ENCODE results near the gene TMEM259. TPM values are rescaled to one million over a fixed set of nuclear protein-coding genes. Genes with fewer than 3 reads are reported as not detected.

TMEM259 gene
- total and polyA plus RNA-seq, 2 experiments from 2014 or later, result 82.8 to 196 TPM

DNA sequence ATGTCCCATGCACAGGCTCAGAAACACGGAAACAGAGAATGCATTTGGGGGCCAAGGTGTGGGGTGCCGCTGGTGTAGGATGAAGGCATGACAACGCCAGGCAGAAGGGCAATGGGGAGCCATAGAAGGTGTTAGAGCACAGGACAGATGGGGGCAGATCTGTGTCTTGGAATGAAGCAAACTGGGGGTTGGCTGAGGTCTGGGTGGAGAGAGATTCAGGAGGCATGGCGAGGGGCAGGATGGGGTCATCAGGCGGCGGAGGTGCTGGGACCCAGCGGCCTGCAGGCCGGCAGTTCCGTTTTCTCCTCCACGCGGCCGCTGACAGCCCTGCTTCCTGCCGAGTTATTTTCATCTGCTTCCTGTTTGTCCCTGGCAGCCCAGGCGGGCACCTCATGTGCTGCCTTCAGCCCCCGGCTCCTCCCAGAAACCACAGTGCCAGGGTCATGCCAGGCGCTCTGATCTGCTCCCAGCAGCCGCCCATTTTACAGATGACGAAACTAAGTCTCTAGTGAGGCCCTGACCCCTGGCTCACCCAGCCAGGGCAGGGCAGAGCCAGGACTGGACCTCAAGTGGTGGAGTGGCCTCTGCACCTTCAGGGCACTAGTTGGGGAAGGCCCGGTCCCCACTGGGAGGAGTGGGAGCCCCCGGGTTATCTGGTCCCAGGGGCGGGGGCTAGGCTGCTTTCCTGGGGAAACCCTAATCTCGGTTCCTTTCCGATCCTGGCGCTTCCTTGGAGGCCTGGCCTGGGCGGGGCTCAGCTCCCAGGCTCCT, 48.3 kb upstream of the TMEM259 start:
- ATAC-seq (no peak), DNase-seq (ENCODE audit: low spot score) (no peak)
- Histone ChIP-seq H4K20me1 (replicated peaks; ENCODE audit: insufficient read depth) (0 out of 2 replicates have a peak, but pooled peaks cover 3% of the 10 kb centered on the region), H3F3A (replicated peaks; ENCODE audit: low read depth) (peaks cover 18% of the 10 kb centered on the region), H3K4me2 (no peak overlapping the region), H2AFZ (no peak overlapping the region), H3K4me3 (no peak overlapping the region), H3K4me1 (ENCODE audit: insufficient read depth) (peaks cover 8% of the 10 kb centered on the region; the same call in 1 of the 2 replicates), H3K79me2 (replicated peaks; ENCODE audit: insufficient read depth) (0 out of 2 replicates have a peak, but pooled peaks cover 4% of the 10 kb centered on the region), H3K27ac (ENCODE audit: low read depth) (no peak overlapping the region), H3K9me2 (ENCODE audit: insufficient read depth) (no peaks in the 10 kb centered on the region), H3K27me3 (ENCODE audit: insufficient read depth) (peaks cover 19% of the 10 kb centered on the region), H3K36me3 (ENCODE audit: insufficient read depth) (no peaks in the 10 kb centered on the region)
- Mint-ChIP-seq H3K4me3 (peak overlapping the region; percentile 42), H3K9me3 (peaks cover 3% of the 10 kb centered on the region; the same call in 2 of the 3 replicates), H3K4me1 (peaks cover 24% of the 10 kb centered on the region), H3K27me3 (ENCODE audit: insufficient read depth, low read depth, poor library complexity) (peaks cover 30% of the 10 kb centered on the region), H3K27ac (no peak overlapping the region), H3K36me3 (ENCODE audit: low read depth) (peaks cover 5% of the 10 kb centered on the region; the same call in 1 of the 3 replicates)
- TF ChIP-seq, protein P1, sequence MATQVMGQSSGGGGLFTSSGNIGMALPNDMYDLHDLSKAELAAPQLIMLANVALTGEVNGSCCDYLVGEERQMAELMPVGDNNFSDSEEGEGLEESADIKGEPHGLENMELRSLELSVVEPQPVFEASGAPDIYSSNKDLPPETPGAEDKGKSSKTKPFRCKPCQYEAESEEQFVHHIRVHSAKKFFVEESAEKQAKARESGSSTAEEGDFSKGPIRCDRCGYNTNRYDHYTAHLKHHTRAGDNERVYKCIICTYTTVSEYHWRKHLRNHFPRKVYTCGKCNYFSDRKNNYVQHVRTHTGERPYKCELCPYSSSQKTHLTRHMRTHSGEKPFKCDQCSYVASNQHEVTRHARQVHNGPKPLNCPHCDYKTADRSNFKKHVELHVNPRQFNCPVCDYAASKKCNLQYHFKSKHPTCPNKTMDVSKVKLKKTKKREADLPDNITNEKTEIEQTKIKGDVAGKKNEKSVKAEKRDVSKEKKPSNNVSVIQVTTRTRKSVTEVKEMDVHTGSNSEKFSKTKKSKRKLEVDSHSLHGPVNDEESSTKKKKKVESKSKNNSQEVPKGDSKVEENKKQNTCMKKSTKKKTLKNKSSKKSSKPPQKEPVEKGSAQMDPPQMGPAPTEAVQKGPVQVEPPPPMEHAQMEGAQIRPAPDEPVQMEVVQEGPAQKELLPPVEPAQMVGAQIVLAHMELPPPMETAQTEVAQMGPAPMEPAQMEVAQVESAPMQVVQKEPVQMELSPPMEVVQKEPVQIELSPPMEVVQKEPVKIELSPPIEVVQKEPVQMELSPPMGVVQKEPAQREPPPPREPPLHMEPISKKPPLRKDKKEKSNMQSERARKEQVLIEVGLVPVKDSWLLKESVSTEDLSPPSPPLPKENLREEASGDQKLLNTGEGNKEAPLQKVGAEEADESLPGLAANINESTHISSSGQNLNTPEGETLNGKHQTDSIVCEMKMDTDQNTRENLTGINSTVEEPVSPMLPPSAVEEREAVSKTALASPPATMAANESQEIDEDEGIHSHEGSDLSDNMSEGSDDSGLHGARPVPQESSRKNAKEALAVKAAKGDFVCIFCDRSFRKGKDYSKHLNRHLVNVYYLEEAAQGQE (IDR thresholded peaks at IDR 0.05; ENCODE audit: unreplicated experiment), result no peak
- TF ChIP-seq, protein P2, sequence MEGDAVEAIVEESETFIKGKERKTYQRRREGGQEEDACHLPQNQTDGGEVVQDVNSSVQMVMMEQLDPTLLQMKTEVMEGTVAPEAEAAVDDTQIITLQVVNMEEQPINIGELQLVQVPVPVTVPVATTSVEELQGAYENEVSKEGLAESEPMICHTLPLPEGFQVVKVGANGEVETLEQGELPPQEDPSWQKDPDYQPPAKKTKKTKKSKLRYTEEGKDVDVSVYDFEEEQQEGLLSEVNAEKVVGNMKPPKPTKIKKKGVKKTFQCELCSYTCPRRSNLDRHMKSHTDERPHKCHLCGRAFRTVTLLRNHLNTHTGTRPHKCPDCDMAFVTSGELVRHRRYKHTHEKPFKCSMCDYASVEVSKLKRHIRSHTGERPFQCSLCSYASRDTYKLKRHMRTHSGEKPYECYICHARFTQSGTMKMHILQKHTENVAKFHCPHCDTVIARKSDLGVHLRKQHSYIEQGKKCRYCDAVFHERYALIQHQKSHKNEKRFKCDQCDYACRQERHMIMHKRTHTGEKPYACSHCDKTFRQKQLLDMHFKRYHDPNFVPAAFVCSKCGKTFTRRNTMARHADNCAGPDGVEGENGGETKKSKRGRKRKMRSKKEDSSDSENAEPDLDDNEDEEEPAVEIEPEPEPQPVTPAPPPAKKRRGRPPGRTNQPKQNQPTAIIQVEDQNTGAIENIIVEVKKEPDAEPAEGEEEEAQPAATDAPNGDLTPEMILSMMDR (conservative IDR thresholded peaks at IDR 0.05; ENCODE audit: low read depth in 2 of 2), result no peak
- TF ChIP-seq EZH2 (IDR thresholded peaks at IDR 0.05; ENCODE audit: low read depth, unreplicated experiment) (no peak), STAT1 (IDR thresholded peaks at IDR 0.05; ENCODE audit: unreplicated experiment) (no peak), CREB1 (CRISPR knock-in tag; IDR thresholded peaks at IDR 0.05; ENCODE audit: low read depth) (no peak), EZH2phosphoT487 (IDR thresholded peaks at IDR 0.05; ENCODE audit: unreplicated experiment) (no peak), JUNB (IDR thresholded peaks at IDR 0.05; ENCODE audit: unreplicated experiment) (no peak), POLR2AphosphoS5 (IDR thresholded peaks at IDR 0.05; ENCODE audit: low read depth) (no peak), NANOG (IDR thresholded peaks at IDR 0.05; ENCODE audit: borderline replicate concordance) (no peak), ZNF114 (CRISPR knock-in tag; IDR thresholded peaks at IDR 0.05) (no peak), ZNF331 (CRISPR knock-in tag; IDR thresholded peaks at IDR 0.05; ENCODE audit: low read depth) (no peak)
- TF ChIP-seq, protein P3, sequence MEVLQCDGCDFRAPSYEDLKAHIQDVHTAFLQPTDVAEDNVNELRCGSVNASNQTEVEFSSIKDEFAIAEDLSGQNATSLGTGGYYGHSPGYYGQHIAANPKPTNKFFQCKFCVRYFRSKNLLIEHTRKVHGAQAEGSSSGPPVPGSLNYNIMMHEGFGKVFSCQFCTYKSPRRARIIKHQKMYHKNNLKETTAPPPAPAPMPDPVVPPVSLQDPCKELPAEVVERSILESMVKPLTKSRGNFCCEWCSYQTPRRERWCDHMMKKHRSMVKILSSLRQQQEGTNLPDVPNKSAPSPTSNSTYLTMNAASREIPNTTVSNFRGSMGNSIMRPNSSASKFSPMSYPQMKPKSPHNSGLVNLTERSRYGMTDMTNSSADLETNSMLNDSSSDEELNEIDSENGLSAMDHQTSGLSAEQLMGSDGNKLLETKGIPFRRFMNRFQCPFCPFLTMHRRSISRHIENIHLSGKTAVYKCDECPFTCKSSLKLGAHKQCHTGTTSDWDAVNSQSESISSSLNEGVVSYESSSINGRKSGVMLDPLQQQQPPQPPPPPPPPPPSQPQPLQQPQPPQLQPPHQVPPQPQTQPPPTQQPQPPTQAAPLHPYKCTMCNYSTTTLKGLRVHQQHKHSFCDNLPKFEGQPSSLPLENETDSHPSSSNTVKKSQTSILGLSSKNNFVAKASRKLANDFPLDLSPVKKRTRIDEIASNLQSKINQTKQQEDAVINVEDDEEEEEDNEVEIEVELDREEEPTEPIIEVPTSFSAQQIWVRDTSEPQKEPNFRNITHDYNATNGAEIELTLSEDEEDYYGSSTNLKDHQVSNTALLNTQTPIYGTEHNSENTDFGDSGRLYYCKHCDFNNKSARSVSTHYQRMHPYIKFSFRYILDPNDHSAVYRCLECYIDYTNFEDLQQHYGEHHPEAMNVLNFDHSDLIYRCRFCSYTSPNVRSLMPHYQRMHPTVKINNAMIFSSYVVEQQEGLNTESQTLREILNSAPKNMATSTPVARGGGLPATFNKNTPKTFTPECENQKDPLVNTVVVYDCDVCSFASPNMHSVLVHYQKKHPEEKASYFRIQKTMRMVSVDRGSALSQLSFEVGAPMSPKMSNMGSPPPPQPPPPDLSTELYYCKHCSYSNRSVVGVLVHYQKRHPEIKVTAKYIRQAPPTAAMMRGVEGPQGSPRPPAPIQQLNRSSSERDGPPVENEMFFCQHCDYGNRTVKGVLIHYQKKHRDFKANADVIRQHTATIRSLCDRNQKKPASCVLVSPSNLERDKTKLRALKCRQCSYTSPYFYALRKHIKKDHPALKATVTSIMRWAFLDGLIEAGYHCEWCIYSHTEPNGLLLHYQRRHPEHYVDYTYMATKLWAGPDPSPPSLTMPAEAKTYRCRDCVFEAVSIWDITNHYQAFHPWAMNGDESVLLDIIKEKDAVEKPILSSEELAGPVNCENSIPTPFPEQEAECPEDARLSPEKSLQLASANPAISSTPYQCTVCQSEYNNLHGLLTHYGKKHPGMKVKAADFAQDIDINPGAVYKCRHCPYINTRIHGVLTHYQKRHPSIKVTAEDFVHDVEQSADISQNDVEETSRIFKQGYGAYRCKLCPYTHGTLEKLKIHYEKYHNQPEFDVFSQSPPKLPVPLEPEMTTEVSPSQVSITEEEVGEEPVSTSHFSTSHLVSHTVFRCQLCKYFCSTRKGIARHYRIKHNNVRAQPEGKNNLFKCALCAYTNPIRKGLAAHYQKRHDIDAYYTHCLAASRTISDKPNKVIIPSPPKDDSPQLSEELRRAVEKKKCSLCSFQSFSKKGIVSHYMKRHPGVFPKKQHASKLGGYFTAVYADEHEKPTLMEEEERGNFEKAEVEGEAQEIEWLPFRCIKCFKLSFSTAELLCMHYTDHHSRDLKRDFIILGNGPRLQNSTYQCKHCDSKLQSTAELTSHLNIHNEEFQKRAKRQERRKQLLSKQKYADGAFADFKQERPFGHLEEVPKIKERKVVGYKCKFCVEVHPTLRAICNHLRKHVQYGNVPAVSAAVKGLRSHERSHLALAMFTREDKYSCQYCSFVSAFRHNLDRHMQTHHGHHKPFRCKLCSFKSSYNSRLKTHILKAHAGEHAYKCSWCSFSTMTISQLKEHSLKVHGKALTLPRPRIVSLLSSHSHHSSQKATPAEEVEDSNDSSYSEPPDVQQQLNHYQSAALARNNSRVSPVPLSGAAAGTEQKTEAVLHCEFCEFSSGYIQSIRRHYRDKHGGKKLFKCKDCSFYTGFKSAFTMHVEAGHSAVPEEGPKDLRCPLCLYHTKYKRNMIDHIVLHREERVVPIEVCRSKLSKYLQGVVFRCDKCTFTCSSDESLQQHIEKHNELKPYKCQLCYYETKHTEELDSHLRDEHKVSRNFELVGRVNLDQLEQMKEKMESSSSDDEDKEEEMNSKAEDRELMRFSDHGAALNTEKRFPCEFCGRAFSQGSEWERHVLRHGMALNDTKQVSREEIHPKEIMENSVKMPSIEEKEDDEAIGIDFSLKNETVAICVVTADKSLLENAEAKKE (CRISPR knock-in tag; IDR thresholded peaks at IDR 0.05), result no peak
- TF ChIP-seq, protein P4, sequence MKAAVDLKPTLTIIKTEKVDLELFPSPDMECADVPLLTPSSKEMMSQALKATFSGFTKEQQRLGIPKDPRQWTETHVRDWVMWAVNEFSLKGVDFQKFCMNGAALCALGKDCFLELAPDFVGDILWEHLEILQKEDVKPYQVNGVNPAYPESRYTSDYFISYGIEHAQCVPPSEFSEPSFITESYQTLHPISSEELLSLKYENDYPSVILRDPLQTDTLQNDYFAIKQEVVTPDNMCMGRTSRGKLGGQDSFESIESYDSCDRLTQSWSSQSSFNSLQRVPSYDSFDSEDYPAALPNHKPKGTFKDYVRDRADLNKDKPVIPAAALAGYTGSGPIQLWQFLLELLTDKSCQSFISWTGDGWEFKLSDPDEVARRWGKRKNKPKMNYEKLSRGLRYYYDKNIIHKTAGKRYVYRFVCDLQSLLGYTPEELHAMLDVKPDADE (IDR thresholded peaks at IDR 0.05), result no peak

Data from GM23338 (cell line).